ENCODE results near the gene EEIG1. TPM values are rescaled to one million over a fixed set of nuclear protein-coding genes. Genes with fewer than 3 reads are reported as not detected.

Gene EEIG1
- total RNA-seq = 10 to 100 TPM; 41.9 to 42.0 TPM

- WGBS, 2 donors = 0 to 1% methylated on average over 21 to 45 of the region's 93 CpGs
- intact Hi-C loops (cut with DNase I) = no loop called here
These were observed at the start of gene EEIG1 for GRCh38 chr9:127980706-127981558. Gene EEIG1, minus strand, starts transcription at chr9:127980989. Its CDS starts 852 bp downstream, at chr9:127980137.

GRCh38 chr9:128027705-128028104 is 46.9 kb upstream of the EEIG1 start:
- DNase-seq = no peak
- Histone ChIP-seq H3K4me3 (no peak overlapping the region), H3K27me3 (no peaks in the 10 kb centered on the region), H3K27ac (no peak overlapping the region), H3K9me3 (no peaks in the 10 kb centered on the region), H3K36me3 (replicated peaks in 1 of 2; ENCODE audit: insufficient read depth in 1 of 2, low read depth in 2 of 2) (no peaks in the 10 kb centered on the region), H3K4me1 (no peaks in the 10 kb centered on the region)
- no peak for ATAC-seq
- WGBS, 2 donors = 86 to 87% methylated on average over 4 of the region's 4 CpGs
- TF ChIP-seq CTCF (IDR thresholded peaks at IDR 0.05) (no peak), POLR2A (IDR thresholded peaks at IDR 0.05) (no peak)
- intact Hi-C loops (cut with DNase I) = no loop called here

More at GRCh38 chr9:127980706-127981558, at the start of gene EEIG1:
- ATAC-seq (peak; percentile 87), DNase-seq (peak; percentile 95 to 96 (median 96))
- Histone ChIP-seq H3K4me1 (peaks cover 50% of the 10 kb centered on the region), H3K27me3 (no peaks in the 10 kb centered on the region), H3K36me3 (replicated peaks in 1 of 2; ENCODE audit: insufficient read depth in 1 of 2, low read depth in 2 of 2) (no peaks in the 10 kb centered on the region), H3K9me3 (no peaks in the 10 kb centered on the region), H3K27ac (peak within 1 kb of the TSS; percentile 83 to 97 (median 93)), H3K4me3 (peak within 1 kb of the TSS; percentile 66 to 76)
- TF ChIP-seq CTCF (IDR thresholded peaks at IDR 0.05) = no peak
- TF ChIP-seq POLR2A (IDR thresholded peaks at IDR 0.05) = peak; percentile 51 to 83 (median 80)

GRCh38 chr9:128026773-128027541 is 46.2 kb upstream of the EEIG1 start:
- TF ChIP-seq POLR2A (IDR thresholded peaks at IDR 0.05) = no peak
- no peak for TF ChIP-seq CTCF (IDR thresholded peaks at IDR 0.05)
- no peak overlapping the region for H3K27ac ChIP-seq
- no peak overlapping the region for H3K4me3 ChIP-seq
- no peaks in the 10 kb centered on the region for H3K27me3 ChIP-seq
- intact Hi-C loops (cut with DNase I) = no loop called here
- no peak for ATAC-seq
- WGBS, 2 donors = 72 to 86% methylated on average over 7 to 11 of the region's 11 CpGs
- no peak for DNase-seq
- H3K4me1 ChIP-seq = no peaks in the 10 kb centered on the region
- no peaks in the 10 kb centered on the region for H3K36me3 ChIP-seq (replicated peaks in 1 of 2; ENCODE audit: insufficient read depth in 1 of 2, low read depth in 2 of 2)
- no peaks in the 10 kb centered on the region for H3K9me3 ChIP-seq

GRCh38 chr9:128026255-128026772 is 45.5 kb upstream of the EEIG1 start:
- Histone ChIP-seq H3K4me3 (no peak overlapping the region), H3K27me3 (no peaks in the 10 kb centered on the region), H3K36me3 (replicated peaks in 1 of 2; ENCODE audit: insufficient read depth in 1 of 2, low read depth in 2 of 2) (no peaks in the 10 kb centered on the region), H3K9me3 (no peaks in the 10 kb centered on the region), H3K27ac (no peak overlapping the region), H3K4me1 (no peaks in the 10 kb centered on the region)
- DNase-seq (peak in 1 of 4 donors; percentile 34), ATAC-seq (no peak)
- WGBS, 2 donors = 87% methylated on average over 9 to 12 of the region's 12 CpGs
- TF ChIP-seq CTCF (IDR thresholded peaks at IDR 0.05) (no peak), POLR2A (IDR thresholded peaks at IDR 0.05) (peak in 1 of 3 donors; percentile 11)
- intact Hi-C loops (cut with DNase I) = no loop called here

Data from body of pancreas (tissue), 4 donors.